H1 (cell line): ENCODE data around the gene SLC13A3. TPM values are rescaled to one million over a fixed set of nuclear protein-coding genes. Genes with fewer than 3 reads are reported as not detected.

Experiments used
- CTCF ChIA-PET: fragments of 300-600 bp; sonication (Branson Sonifier 250); formaldehyde crosslinking; loops from one replicate; lab custom pipeline; 2021; ENCODE audit not compliant: partially characterized antibody; lab: Charles Lee
- POLR2A ChIA-PET: fragments of 300-600 bp; sonication (Branson Sonifier 250); formaldehyde crosslinking; loops from one replicate; lab custom pipeline; 2021; ENCODE audit warnings: inconsistent platforms; ENCODE audit not compliant: partially characterized antibody; lab: Charles Lee
- DNase-seq, 2 experiments: peaks; one replicate each; pipeline versions ENCODE4 v3.0.0 to v3.0.0-alpha.2; 2010 to 2022; ENCODE audit warnings: low spot score in 2 of 2, low read depth in 1 of 2, mixed read lengths in 1 of 2
- FAIRE-seq: peaks from 2 replicates; lab custom pipeline; 2011; peaks lifted over from hg19 to GRCh38; lab: Jason Lieb, UNC
- H2AFZ ChIP-seq: 2 replicates; pipeline ENCODE4 v1.8.1; 2012; ENCODE audit warnings: low read length, inconsistent platforms
- H2AK5ac ChIP-seq: 2 replicates; pipeline ENCODE4 v1.6.1; 2013; ENCODE audit warnings: low read depth, low read length
- H2BK120ac ChIP-seq: replicated peaks from 2 replicates; pipeline ENCODE3; 2013; ENCODE audit warnings: low read depth, low read length, inconsistent platforms
- H2BK12ac ChIP-seq: 2 replicates; pipeline ENCODE4 v1.6.1; 2013; ENCODE audit warnings: low read depth, low read length
- H2BK15ac ChIP-seq: 2 replicates; pipeline ENCODE4 v1.6.1; 2013; ENCODE audit warnings: low read length
- H2BK20ac ChIP-seq: 2 replicates; pipeline ENCODE4 v1.6.1; 2013; ENCODE audit warnings: low read length
- H2BK5ac ChIP-seq: 2 replicates; pipeline ENCODE4 v1.6.1; 2013; ENCODE audit warnings: low read depth, low read length
- H3K14ac ChIP-seq: 2 replicates; pipeline ENCODE4 v1.6.1; 2013; ENCODE audit warnings: inconsistent platforms; ENCODE audit not compliant: insufficient read length
- H3K18ac ChIP-seq: 2 replicates; pipeline ENCODE4 v1.6.1; 2013; ENCODE audit warnings: low read length; ENCODE audit errors: extremely low read depth
- H3K23ac ChIP-seq: 2 replicates; pipeline ENCODE4 v1.6.1; 2013; ENCODE audit warnings: inconsistent platforms; ENCODE audit not compliant: insufficient read length
- H3K23me2 ChIP-seq: 2 replicates; pipeline ENCODE4 v1.6.1; 2013; ENCODE audit warnings: low read depth, low read length
- H3K27ac ChIP-seq: 2 replicates; pipeline ENCODE4 v1.6.1; 2011; ENCODE audit warnings: low read depth, low read length, inconsistent platforms
- H3K27me3 ChIP-seq, 4 experiments: replicated peaks in 1 of 4; 1 replicate in 1 of 4; 2 replicates in 3 of 4; pipeline versions ENCODE4 v1.6.1 to v1.8.1; 2011 to 2013; ENCODE audit warnings: low read length in 3 of 4, mild to moderate bottlenecking in 3 of 4, inconsistent platforms in 2 of 4, mixed read lengths in 2 of 4, moderate library complexity in 1 of 4; ENCODE audit not compliant: control insufficient read depth in 3 of 4, insufficient read depth in 3 of 4; ENCODE audit errors: extremely low read depth in 1 of 4
- H3K36me3 ChIP-seq, 4 experiments: 2 replicates each; pipeline versions ENCODE4 v1.6.1 to v1.8.1; 2011 to 2013; ENCODE audit warnings: mild to moderate bottlenecking in 4 of 4, low read length in 3 of 4, moderate library complexity in 2 of 4, control low read depth in 1 of 4, inconsistent platforms in 1 of 4; ENCODE audit not compliant: insufficient read depth in 4 of 4, control insufficient read depth in 2 of 4
- H3K4ac ChIP-seq: replicated peaks from 2 replicates; pipeline ENCODE3; 2013; ENCODE audit warnings: low read length, low read depth, mixed read lengths, inconsistent platforms; ENCODE audit not compliant: insufficient read length
- H3K4me1 ChIP-seq, 4 experiments: replicated peaks in 1 of 4; 1 replicate in 1 of 4; 2 replicates in 3 of 4; pipeline versions ENCODE4 v1.6.1 to v1.8.1; 2011 to 2013; ENCODE audit warnings: low read length in 3 of 4, inconsistent platforms in 2 of 4, mixed read lengths in 1 of 4; ENCODE audit not compliant: insufficient read depth in 4 of 4, control insufficient read depth in 3 of 4
- H3K4me2 ChIP-seq, 2 experiments: 2 replicates each; pipeline versions ENCODE4 v1.6.1 to v1.8.1; 2011 to 2013; ENCODE audit warnings: low read depth in 2 of 2, low read length in 2 of 2, control low read depth in 1 of 2, inconsistent platforms in 1 of 2, mild to moderate bottlenecking in 1 of 2; ENCODE audit not compliant: insufficient read depth in 1 of 2
- H3K4me3 ChIP-seq, 4 experiments: fragments of 200-600, 300-600 bp in 1 of 4; sonication (generic), shearing (Covaris generic), sonication (Bioruptor Twin) in 1 of 4; 2 replicates each; pipeline versions ENCODE4 v1.5.1 to v1.8.1; 2011 to 2016; ENCODE audit warnings: low read length in 4 of 4, low read depth in 3 of 4, control low read depth in 2 of 4, inconsistent platforms in 2 of 4, mild to moderate bottlenecking in 2 of 4, mixed read lengths in 1 of 4, moderate library complexity in 1 of 4; ENCODE audit not compliant: insufficient read depth in 2 of 4; ENCODE audit errors: extremely low read depth in 1 of 4
- H3K56ac ChIP-seq: replicated peaks from 2 replicates; pipeline ENCODE3; 2013; ENCODE audit warnings: low read depth, mild to moderate bottlenecking, mixed read lengths, low read length, inconsistent platforms; ENCODE audit not compliant: insufficient read length
- H3K79me1 ChIP-seq: 2 replicates; pipeline ENCODE4 v1.6.1; 2013; ENCODE audit warnings: low read depth, low read length, control low read depth
- H3K79me2 ChIP-seq, 2 experiments: 2 replicates each; pipeline versions ENCODE4 v1.6.1 to v1.8.1; 2012 to 2013; ENCODE audit warnings: low read length in 2 of 2, mild to moderate bottlenecking in 2 of 2, inconsistent platforms in 1 of 2; ENCODE audit not compliant: insufficient read depth in 2 of 2, control insufficient read depth in 1 of 2
- H3K9ac ChIP-seq, 4 experiments: replicated peaks in 1 of 4; 1 replicate in 1 of 4; 2 replicates in 3 of 4; pipeline versions ENCODE4 v1.6.1 to v1.8.1; 2011 to 2013; ENCODE audit warnings: low read depth in 3 of 4, low read length in 3 of 4, control low read depth in 2 of 4, mild to moderate bottlenecking in 2 of 4, moderate library complexity in 2 of 4, inconsistent platforms in 1 of 4; ENCODE audit errors: extremely low read depth in 1 of 4
- H3K9me3 ChIP-seq, 2 experiments: 2 replicates each; pipeline versions ENCODE4 v1.6.1 to v1.8.1; 2012 to 2013; ENCODE audit warnings: mild to moderate bottlenecking in 2 of 2, moderate library complexity in 2 of 2, control low read depth in 1 of 2, inconsistent platforms in 1 of 2, low read depth in 1 of 2, low read length in 1 of 2, mixed read lengths in 1 of 2; ENCODE audit not compliant: insufficient read depth in 2 of 2
- H4K20me1 ChIP-seq, 2 experiments: replicated peaks in 1 of 2; 2 replicates each; pipeline versions ENCODE3 to v1.8.1; 2011 to 2013; ENCODE audit warnings: inconsistent platforms in 2 of 2, low read length in 2 of 2, mild to moderate bottlenecking in 1 of 2; ENCODE audit not compliant: insufficient read depth in 2 of 2, control insufficient read depth in 1 of 2
- H4K5ac ChIP-seq: 2 replicates; pipeline ENCODE4 v1.6.1; 2013; ENCODE audit warnings: low read length, low read depth, mixed read lengths, inconsistent platforms; ENCODE audit not compliant: insufficient read length
- H4K8ac ChIP-seq: 2 replicates; pipeline ENCODE4 v1.8.0; 2013; ENCODE audit warnings: mild to moderate bottlenecking, moderate library complexity, low read length, inconsistent platforms; ENCODE audit not compliant: insufficient read depth; ENCODE audit errors: extremely low read depth
- H4K91ac ChIP-seq: replicated peaks from 2 replicates; pipeline ENCODE3; 2013; ENCODE audit warnings: low read length, mixed read lengths, inconsistent platforms; ENCODE audit not compliant: insufficient read length
- BCL11A ChIP-seq, 2 experiments: IDR thresholded peaks; one replicate each; pipeline ENCODE4 v1.6.1; 2011; ENCODE audit warnings: low read depth in 2 of 2, low read length in 2 of 2, mild to moderate bottlenecking in 2 of 2
- CTBP2 ChIP-seq: IDR thresholded peaks from 2 replicates; pipeline ENCODE4 v1.7.0; 2011; ENCODE audit warnings: borderline replicate concordance, mild to moderate bottlenecking, moderate library complexity, mixed read lengths, low read length; ENCODE audit not compliant: insufficient read depth, insufficient read length
- HDAC6 ChIP-seq: IDR thresholded peaks from one replicate; pipeline ENCODE4 v1.7.1; 2012; ENCODE audit warnings: low read depth, mild to moderate bottlenecking, inconsistent platforms, low read length, moderate library complexity
- KDM1A ChIP-seq: fragments of 200-600, 300-600 bp; sonication (generic); IDR thresholded peaks from 2 replicates; pipeline ENCODE4 v1.7.1; 2016; ENCODE audit warnings: mild to moderate bottlenecking, low read length, borderline replicate concordance
- MAX ChIP-seq: IDR thresholded peaks from 2 replicates; pipeline ENCODE4 v1.6.1; 2012; ENCODE audit warnings: inconsistent platforms
- POLR2A ChIP-seq, 2 experiments: IDR thresholded peaks; 1 replicate in 1 of 2; 2 replicates in 1 of 2; pipeline ENCODE4 v1.6.1; 2011; ENCODE audit warnings: low read depth in 2 of 2, low read length in 2 of 2, mild to moderate bottlenecking in 2 of 2; ENCODE audit errors: control extremely low read depth in 1 of 2
- RAD21 ChIP-seq, 2 experiments: IDR thresholded peaks in 1 of 2; conservative IDR thresholded peaks in 1 of 2; 2 replicates each; pipeline ENCODE4 v1.6.1; 2011; ENCODE audit warnings: low read depth in 2 of 2, low read length in 2 of 2, improper control_type of control experiment in 1 of 2, inconsistent platforms in 1 of 2, mild to moderate bottlenecking in 1 of 2, moderate library complexity in 1 of 2
- RNF2 ChIP-seq: fragments of 200-900, 300-1000 bp; sonication (generic); IDR thresholded peaks from 2 replicates; pipeline ENCODE4 v1.7.1; 2016; ENCODE audit warnings: borderline replicate concordance, low read depth, mild to moderate bottlenecking, antibody characterized with exemption, low read length; ENCODE audit not compliant: poor library complexity, severe bottlenecking; ENCODE audit errors: missing control alignments
- SRF ChIP-seq: IDR thresholded peaks from 2 replicates; pipeline ENCODE4 v1.6.1; 2011; ENCODE audit warnings: mild to moderate bottlenecking, low read depth, low read length, moderate library complexity
- TCF12 ChIP-seq: IDR thresholded peaks from 2 replicates; pipeline ENCODE4 v1.6.1; 2011; ENCODE audit warnings: low read depth, mild to moderate bottlenecking, low read length
- TEAD4 ChIP-seq: IDR thresholded peaks from 2 replicates; pipeline ENCODE4 v1.6.1; 2012; ENCODE audit warnings: low read depth, low read length, inconsistent platforms, mixed read lengths
- YY1 ChIP-seq: IDR thresholded peaks from 2 replicates; pipeline ENCODE4 v1.6.1; 2011; ENCODE audit warnings: low read depth, mild to moderate bottlenecking, low read length
- ZNF274 ChIP-seq: IDR thresholded peaks from 2 replicates; pipeline ENCODE4 v1.7.0; 2012; ENCODE audit warnings: low read length, borderline replicate concordance; ENCODE audit errors: extremely low read depth
- WGBS, 2 experiments: shearing (Covaris generic) in 1 of 2; methylation state at CpG; one replicate each; pipeline versions ENCODE4 v1.1.6 to v1.1.7; 2013 to 2015; ENCODE audit warnings: low lambda C conversion rate in 2 of 2, mixed read lengths in 2 of 2, inconsistent platforms in 1 of 2, low coverage in 1 of 2, missing lambda C conversion rate in 1 of 2; ENCODE audit not compliant: insufficient replicate concordance in 2 of 2, insufficient coverage in 1 of 2, insufficient read length in 1 of 2; ENCODE audit errors: extremely low coverage in 1 of 2, missing lambda C conversion rate in 1 of 2; 5-methylcytosine and 5-hydroxymethylcytosine counted together
- polyA plus RNA-seq, 7 experiments: library from polyadenylated mRNA; depleted of rRNA in 3 of 7; stranded (reverse) in 5 of 7; unstranded in 2 of 7; fragments of >200 nt in 5 of 7; fragments of 200-250 nt in 2 of 7; gene quantifications; 1 replicate in 5 of 7; 2 replicates in 1 of 7; 4 replicates in 1 of 7; pipeline versions ENCODE4 v1.2.1 to v1.2.3, GENCODE V29; 2011 to 2013; ENCODE audit warnings: missing spikeins in 2 of 7, mixed read lengths in 2 of 7
- total RNA-seq: library from RNA; stranded (reverse); fragmentation: NEBNext Ultra II Directional; extraction: Animal tissue kit (Norgen Biotek cat#: 25700); gene quantifications from 2 replicates; pipeline ENCODE4 v1.2.1, GENCODE V29; 2021

SLC13A3 gene
- total and polyA plus RNA-seq, 2 of the 8 experiments (the other 6 are each of a cell fraction or from before 2014, with no cell fraction given) = 9.4 to 12.6 TPM

GRCh38 chr20:46700481-46700880 is 49.2 kb upstream of the SLC13A3 start:
- no peaks in the 10 kb centered on the region; the same call in 1 of the 2 replicates for H3K23me2 ChIP-seq
- ChIA-PET CTCF (interaction anchor here (1.3 to 1.8 kb wide), 5 partner anchors 10 to 127 kb away, joined by 3 to 5 read pairs (median 3); partner anchors contain the start of gene SLC2A10), POLR2A (interaction anchor here (0.8 to 4.7 kb wide), 4 partner anchors 10 to 660 kb away, joined by 3 to 22 read pairs (median 10); partner anchors contain the start of gene TP53RK)
- no peaks in the 10 kb centered on the region for H4K20me1 ChIP-seq
- H2AFZ ChIP-seq = no peak overlapping the region
- H2BK20ac ChIP-seq = no peak overlapping the region
- 90% methylated on average over 6 of the region's 6 CpGs; no CpG with 5 or more reads in 1 of the 2 experiments for WGBS, 2 experiments
- no peaks in the 10 kb centered on the region; a peak in 1 of 4 replicates for H3K9me3 ChIP-seq
- H2BK5ac ChIP-seq = 0 out of 2 replicates have a peak overlapping the region, but pooled peaks have one; percentile 5
- H4K91ac ChIP-seq = peak overlapping the region; percentile 15
- no peak overlapping the region for H3K56ac ChIP-seq
- H3K9ac ChIP-seq = no peak overlapping the region
- no peak overlapping the region for H4K5ac ChIP-seq
- H3K4me3 ChIP-seq = no peak overlapping the region
- no peak for DNase-seq
- H3K27me3 ChIP-seq = no peaks in the 10 kb centered on the region
- no peak overlapping the region; the same call in 1 of the 2 replicates for H2AK5ac ChIP-seq
- no peak overlapping the region for H2BK120ac ChIP-seq
- H3K27ac ChIP-seq = no peak overlapping the region
- H4K8ac ChIP-seq = no peak overlapping the region; the same call in none of the 2 replicates
- H3K4me1 ChIP-seq = peaks cover 0 to 18% (median 9%) of the 10 kb centered on the region in 4 experiments; a peak in 6 of 7 replicates
- H3K4me2 ChIP-seq = no peak overlapping the region
- H3K18ac ChIP-seq = no peak overlapping the region
- no peak overlapping the region for H3K4ac ChIP-seq
- H3K79me2 ChIP-seq = no peaks in the 10 kb centered on the region
- H2BK12ac ChIP-seq = peak overlapping the region; percentile 19; the same call in 1 of the 2 replicates
- no peak overlapping the region; the same call in 1 of the 2 replicates for H2BK15ac ChIP-seq
- H3K23ac ChIP-seq = no peak overlapping the region
- no peaks in the 10 kb centered on the region for H3K36me3 ChIP-seq
- H3K14ac ChIP-seq = no peak overlapping the region
- no peaks in the 10 kb centered on the region for H3K79me1 ChIP-seq
- FAIRE-seq = no peak
- no peak for TF ChIP-seq CTBP2
- no peak for TF ChIP-seq POLR2A (IDR thresholded peaks at IDR 0.05; ENCODE audit: control extremely low read depth in 1 of 2, low read depth in 2 of 2, low read length in 2 of 2)
- TF ChIP-seq KDM1A = no peak
- no peak for TF ChIP-seq SRF
- no peak for TF ChIP-seq ZNF274
- TF ChIP-seq RNF2 = no peak
- TF ChIP-seq RAD21 (IDR thresholded peaks at IDR 0.05 in 1 of 2, conservative IDR thresholded peaks at IDR 0.05 in 1 of 2; ENCODE audit: low read depth in 2 of 2, low read length in 2 of 2) = no peak
- TF ChIP-seq MAX = no peak
- TF ChIP-seq TEAD4 = no peak
- no peak for TF ChIP-seq BCL11A (IDR thresholded peaks at IDR 0.05; ENCODE audit: low read depth in 2 of 2, low read length in 2 of 2)
- TF ChIP-seq YY1 = no peak
- TF ChIP-seq HDAC6 = no peak
- TF ChIP-seq TCF12 = no peak
